ENCODE results near the gene DNA2. TPM values are rescaled to one million over a fixed set of nuclear protein-coding genes. Genes with fewer than 3 reads are reported as not detected.
A peak's percentile ranks its signal among the peaks of the same experiment; 100 is the strongest.

DNA2 gene
- total and polyA plus RNA-seq, 5 donors, result 0.97 to 3.8 (median 2.4) TPM

- 74% methylated on average over 1 of the region's 1 CpG for WGBS
- intact Hi-C loops (cut with DNase I), result no loop called here
These were observed 25.6 kb downstream of the DNA2 start for GRCh38 chr10:68446179-68446578.

GRCh38 chr10:68442971-68443370 lies 28.8 kb downstream of the DNA2 start:
- no peak overlapping the region for H3K4me3 ChIP-seq (ENCODE audit: low read length)
- no peaks in the 10 kb centered on the region for H3K4me1 ChIP-seq (ENCODE audit: control insufficient read depth, insufficient read depth, low read length)
- no peaks in the 10 kb centered on the region for H3K9me3 ChIP-seq (ENCODE audit: control insufficient read depth, low read length)
- ATAC-seq (no peak), DNase-seq (no peak)
- intact Hi-C loops (cut with DNase I), result no loop called here
- WGBS, result 90% methylated on average over 2 of the region's 2 CpGs
- H3K27ac ChIP-seq (ENCODE audit: low read length), result no peak overlapping the region
- H3K27me3 ChIP-seq (ENCODE audit: control insufficient read depth, insufficient read depth), result no peaks in the 10 kb centered on the region

More at GRCh38 chr10:68446179-68446578, 25.6 kb downstream of the DNA2 start:
- ATAC-seq, result no peak
- Histone ChIP-seq H3K9me3 (ENCODE audit: control insufficient read depth, low read length) (no peaks in the 10 kb centered on the region), H3K27ac (ENCODE audit: low read length) (no peak overlapping the region), H3K27me3 (ENCODE audit: control insufficient read depth, insufficient read depth) (no peaks in the 10 kb centered on the region), H3K4me3 (ENCODE audit: low read length) (no peak overlapping the region), H3K4me1 (ENCODE audit: control insufficient read depth, insufficient read depth, low read length) (no peaks in the 10 kb centered on the region)
- no peak for DNase-seq

GRCh38 chr10:68440898-68441297 lies 30.9 kb downstream of the DNA2 start:
- Histone ChIP-seq H3K27ac (ENCODE audit: low read length) (no peak overlapping the region), H3K9me3 (ENCODE audit: control insufficient read depth, low read length) (no peaks in the 10 kb centered on the region), H3K27me3 (ENCODE audit: control insufficient read depth, insufficient read depth) (no peaks in the 10 kb centered on the region), H3K4me3 (ENCODE audit: low read length) (no peak overlapping the region), H3K4me1 (ENCODE audit: control insufficient read depth, insufficient read depth, low read length) (no peaks in the 10 kb centered on the region)
- WGBS, result 97% methylated on average over 3 of the region's 3 CpGs
- ATAC-seq (no peak), DNase-seq (no peak)
- intact Hi-C loops (cut with DNase I), result no loop called here

DNA sequence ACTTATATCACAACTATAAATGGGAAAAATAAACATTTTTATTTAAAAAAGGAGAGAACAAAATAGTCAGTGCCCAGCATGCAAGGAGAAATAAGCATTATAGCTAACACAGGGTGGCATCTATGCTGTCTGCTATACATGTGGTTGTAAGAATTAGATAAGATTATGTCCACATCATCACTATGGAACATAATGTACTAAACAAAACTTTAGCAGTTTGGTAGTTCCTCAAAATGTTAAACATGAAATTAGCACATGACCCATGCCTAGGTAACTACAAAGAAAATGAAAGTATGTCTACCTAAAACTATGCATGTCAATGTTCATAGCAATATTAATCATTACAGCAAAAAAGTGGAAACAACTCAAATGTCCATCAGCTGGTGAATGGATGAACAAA lies 36.0 kb downstream of the DNA2 start:
- no peak for ATAC-seq
- H3K9me3 ChIP-seq (ENCODE audit: control insufficient read depth, low read length), result no peaks in the 10 kb centered on the region
- H3K27me3 ChIP-seq (ENCODE audit: control insufficient read depth, insufficient read depth), result no peaks in the 10 kb centered on the region
- no peaks in the 10 kb centered on the region for H3K4me1 ChIP-seq (ENCODE audit: control insufficient read depth, insufficient read depth, low read length)
- DNase-seq, result no peak
- H3K27ac ChIP-seq (ENCODE audit: low read length), result no peak overlapping the region
- intact Hi-C loops (cut with DNase I), result no loop called here
- H3K4me3 ChIP-seq (ENCODE audit: low read length), result no peak overlapping the region

DNA sequence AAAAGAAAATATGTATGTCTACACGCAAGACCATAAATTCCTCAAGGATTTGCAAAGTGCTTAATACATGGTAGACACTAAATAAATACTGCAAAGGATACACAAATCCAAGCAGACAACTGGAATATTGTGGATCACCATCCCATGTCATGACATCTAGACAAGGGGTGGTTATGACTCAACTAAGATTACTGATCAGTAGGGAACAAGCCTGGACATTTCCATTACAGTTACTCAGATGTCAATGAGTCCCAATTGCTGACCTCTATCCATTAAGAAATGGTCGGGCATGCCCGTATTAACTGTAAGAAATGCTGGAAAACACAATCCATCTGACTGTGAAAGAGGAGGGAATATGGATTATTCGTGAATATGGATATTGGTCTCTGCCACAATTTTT lies 37.1 kb downstream of the DNA2 start:
- H3K27me3 ChIP-seq (ENCODE audit: control insufficient read depth, insufficient read depth), result no peaks in the 10 kb centered on the region
- H3K9me3 ChIP-seq (ENCODE audit: control insufficient read depth, low read length), result no peaks in the 10 kb centered on the region
- intact Hi-C loops (cut with DNase I), result no loop called here
- 96% methylated on average over 4 of the region's 4 CpGs for whole genome bisulfite sequencing
- H3K4me1 ChIP-seq (ENCODE audit: control insufficient read depth, insufficient read depth, low read length), result no peaks in the 10 kb centered on the region
- no peak overlapping the region for H3K27ac ChIP-seq (ENCODE audit: low read length)
- ATAC-seq, result no peak
- H3K4me3 ChIP-seq (ENCODE audit: low read length), result no peak overlapping the region
- DNase-seq, result no peak

DNA sequence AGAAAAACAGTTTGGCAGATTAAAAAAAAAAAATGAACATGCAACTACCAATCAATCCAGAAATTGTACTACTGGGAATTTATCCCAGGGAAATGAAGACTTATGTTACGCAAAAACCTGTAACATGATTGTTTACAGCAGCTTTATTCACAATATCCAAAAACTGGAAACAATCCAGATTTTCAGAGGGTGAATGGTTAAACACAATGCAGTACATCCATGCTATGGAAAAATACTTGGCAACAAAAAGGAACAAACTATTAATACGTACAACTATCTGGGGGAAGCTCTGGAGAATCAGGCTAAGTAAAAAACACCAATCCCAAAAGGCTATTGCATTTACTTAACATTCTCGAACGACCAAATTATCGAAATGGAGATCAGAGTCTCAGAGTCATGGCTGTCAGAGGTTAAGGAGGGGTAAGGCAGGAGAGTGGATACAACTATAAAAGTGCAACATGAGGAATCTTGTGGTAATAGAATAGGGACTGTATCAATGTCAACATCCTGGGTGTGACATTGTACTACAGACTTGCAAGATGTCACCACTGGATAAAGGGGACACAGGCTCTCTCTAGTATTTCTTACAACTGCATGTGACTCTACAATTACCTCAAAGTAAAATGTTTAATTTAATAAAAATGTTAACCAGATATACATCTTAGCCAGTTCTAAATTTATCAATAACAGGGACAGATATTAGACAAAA lies 43.2 kb downstream of the DNA2 start:
- DNase-seq (no peak), ATAC-seq (no peak)
- Histone ChIP-seq H3K27ac (ENCODE audit: low read length) (no peak overlapping the region), H3K27me3 (ENCODE audit: control insufficient read depth, insufficient read depth) (no peaks in the 10 kb centered on the region), H3K4me3 (ENCODE audit: low read length) (no peak overlapping the region), H3K9me3 (ENCODE audit: control insufficient read depth, low read length) (no peaks in the 10 kb centered on the region), H3K4me1 (ENCODE audit: control insufficient read depth, insufficient read depth, low read length) (no peaks in the 10 kb centered on the region)
- 90% methylated on average over 5 of the region's 5 CpGs for WGBS
- intact Hi-C loops (cut with DNase I), result no loop called here

- ATAC-seq (no peak), DNase-seq (no peak)
These were observed 47.2 kb downstream of the DNA2 start for GRCh38 chr10:68424454-68425014.

GRCh38 chr10:68423522-68423921 lies 48.3 kb downstream of the DNA2 start:
- ATAC-seq, result no peak
- Histone ChIP-seq H3K4me1 (ENCODE audit: control insufficient read depth, insufficient read depth, low read length) (no peaks in the 10 kb centered on the region), H3K9me3 (ENCODE audit: control insufficient read depth, low read length) (no peaks in the 10 kb centered on the region), H3K27me3 (ENCODE audit: control insufficient read depth, insufficient read depth) (no peaks in the 10 kb centered on the region), H3K27ac (ENCODE audit: low read length) (no peak overlapping the region), H3K4me3 (ENCODE audit: low read length) (no peak overlapping the region)
- intact Hi-C loops (cut with DNase I), result no loop called here
- no peak for DNase-seq
- WGBS, result 94% methylated on average over 5 of the region's 5 CpGs

More at GRCh38 chr10:68424454-68425014, 47.2 kb downstream of the DNA2 start:
- 91% methylated on average over 20 of the region's 20 CpGs for WGBS
- Histone ChIP-seq H3K9me3 (ENCODE audit: control insufficient read depth, low read length) (no peaks in the 10 kb centered on the region), H3K4me1 (ENCODE audit: control insufficient read depth, insufficient read depth, low read length) (no peaks in the 10 kb centered on the region), H3K27me3 (ENCODE audit: control insufficient read depth, insufficient read depth) (no peaks in the 10 kb centered on the region), H3K4me3 (ENCODE audit: low read length) (no peak overlapping the region), H3K27ac (ENCODE audit: low read length) (no peak overlapping the region)
- intact Hi-C loops (cut with DNase I), result no loop called here

DNA sequence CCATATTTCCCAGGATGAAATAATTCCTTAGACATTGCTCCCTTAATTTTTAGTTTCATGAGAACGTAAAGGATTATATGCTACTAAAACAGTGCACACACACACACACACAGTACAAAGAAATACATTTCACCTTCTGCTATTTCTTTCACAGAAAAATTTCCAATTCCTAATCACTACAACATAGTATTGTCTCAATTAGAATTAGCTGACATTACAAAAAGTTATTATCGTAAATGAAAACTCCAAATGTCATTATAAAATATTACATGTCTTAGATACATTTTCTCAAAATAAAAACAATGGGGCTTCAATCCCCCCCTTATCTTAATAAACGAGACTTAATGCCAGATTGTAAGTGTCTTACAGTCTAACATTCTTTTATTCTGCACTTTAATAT lies 52.4 kb downstream of the DNA2 start:
- no peak for DNase-seq
- Histone ChIP-seq H3K4me1 (ENCODE audit: control insufficient read depth, insufficient read depth, low read length) (no peaks in the 10 kb centered on the region), H3K9me3 (ENCODE audit: control insufficient read depth, low read length) (no peaks in the 10 kb centered on the region), H3K4me3 (ENCODE audit: low read length) (no peak overlapping the region), H3K27ac (ENCODE audit: low read length) (no peak overlapping the region), H3K27me3 (ENCODE audit: control insufficient read depth, insufficient read depth) (no peaks in the 10 kb centered on the region)
- intact Hi-C loops (cut with DNase I), result no loop called here
- WGBS, result 88% methylated on average over 3 of the region's 3 CpGs
- ATAC-seq, result no peak

- H3K4me3 ChIP-seq (ENCODE audit: low read length), result no peak overlapping the region
- no peaks in the 10 kb centered on the region for H3K9me3 ChIP-seq (ENCODE audit: control insufficient read depth, low read length)
- no peak for DNase-seq
- H3K27ac ChIP-seq (ENCODE audit: low read length), result no peak overlapping the region
- no peaks in the 10 kb centered on the region for H3K4me1 ChIP-seq (ENCODE audit: control insufficient read depth, insufficient read depth, low read length)
- no peak for ATAC-seq
- no peaks in the 10 kb centered on the region for H3K27me3 ChIP-seq (ENCODE audit: control insufficient read depth, insufficient read depth)
- intact Hi-C loops (cut with DNase I), result no loop called here
- 91% methylated on average over 2 of the region's 2 CpGs for WGBS
These were observed 62.8 kb downstream of the DNA2 start for GRCh38 chr10:68408898-68409518.

GRCh38 chr10:68406815-68407548 lies 64.8 kb downstream of the DNA2 start, which contains the start of gene RUFY2:
RUFY2 (minus strand) TSS chr10:68407277; CDS start chr10:68407189, 88 bp downstream.
- intact Hi-C loops (cut with DNase I), result no loop called here
- WGBS, result under 1% methylated on average over 79 of the region's 79 CpGs
- peak within 1 kb of the TSS; percentile 74 for H3K4me3 ChIP-seq (ENCODE audit: low read length)
- ATAC-seq (peak; percentile 98), DNase-seq (peak; percentile 83 to 94 (median 93))
- H3K4me1 ChIP-seq (ENCODE audit: control insufficient read depth, insufficient read depth, low read length), result no peaks in the 10 kb centered on the region
- H3K27ac ChIP-seq (ENCODE audit: low read length), result peak within 1 kb of the TSS; percentile 79
- no peaks in the 10 kb centered on the region for H3K27me3 ChIP-seq (ENCODE audit: control insufficient read depth, insufficient read depth)
- H3K9me3 ChIP-seq (ENCODE audit: control insufficient read depth, low read length), result no peaks in the 10 kb centered on the region
